HepG2 (cell line): ENCODE data around the gene SEMA7A. TPM values are rescaled to one million over a fixed set of nuclear protein-coding genes. Genes with fewer than 3 reads are reported as not detected.

Experiments used
- ARHGAP35 ChIP-seq: sonication (generic); formaldehyde crosslinking; IDR thresholded peaks from 2 replicates; pipeline ENCODE4 v1.9.0; 2022; ENCODE audit warnings: mild to moderate bottlenecking, inconsistent platforms, moderate library complexity, missing genetic modification reagents, borderline replicate concordance
- ATF1 ChIP-seq: IDR thresholded peaks from 2 replicates; pipeline ENCODE4 v1.6.1; 2016; ENCODE audit warnings: mild to moderate bottlenecking, control low read depth
- DR1 ChIP-seq: sonication (generic); formaldehyde crosslinking; IDR thresholded peaks from 2 replicates; pipeline ENCODE4 v1.8.0; 2021; ENCODE audit warnings: mild to moderate bottlenecking, missing genetic modification reagents, inconsistent platforms
- ELF4 ChIP-seq: sonication (generic); formaldehyde crosslinking; IDR thresholded peaks from 2 replicates; pipeline ENCODE4 v1.5.0; 2020; ENCODE audit warnings: missing genetic modification reagents, mild to moderate bottlenecking, moderate library complexity, borderline replicate concordance
- GMEB1 ChIP-seq: sonication (generic); formaldehyde crosslinking; IDR thresholded peaks from 2 replicates; pipeline ENCODE4 v1.5.1; 2020; ENCODE audit warnings: missing genetic modification reagents, mild to moderate bottlenecking, borderline replicate concordance
- HMG20A ChIP-seq: IDR thresholded peaks from 2 replicates; pipeline ENCODE4 v1.6.1; 2016; ENCODE audit warnings: borderline replicate concordance
- HNF4A ChIP-seq: sonication (generic); formaldehyde crosslinking; IDR thresholded peaks from 2 replicates; pipeline ENCODE4 v1.4.0; 2020; ENCODE audit warnings: missing genetic modification reagents
- IKZF1 ChIP-seq: fragments of 450-650 bp; IDR thresholded peaks from 2 replicates; pipeline ENCODE4 v1.7.1; 2016
- JARID2 ChIP-seq: sonication (generic); formaldehyde crosslinking; IDR thresholded peaks from 2 replicates; pipeline ENCODE4 v1.8.1; 2023; ENCODE audit warnings: missing genetic modification reagents, inconsistent platforms; ENCODE audit not compliant: insufficient replicate concordance
- MAFK ChIP-seq, 2 experiments: IDR thresholded peaks in 1 of 2; conservative IDR thresholded peaks in 1 of 2; 2 replicates each; pipeline ENCODE4 v1.6.1; 2011; ENCODE audit warnings: improper control_type of control experiment in 2 of 2, low read length in 2 of 2
- MLX ChIP-seq: IDR thresholded peaks from 2 replicates; pipeline ENCODE4 v1.6.1; 2016
- NFKB2 ChIP-seq: sonication (generic); formaldehyde crosslinking; IDR thresholded peaks from 2 replicates; pipeline ENCODE4 v1.4.0; 2020; ENCODE audit warnings: missing genetic modification reagents, borderline replicate concordance
- PITX1 ChIP-seq: sonication (generic); formaldehyde crosslinking; IDR thresholded peaks from 2 replicates; pipeline ENCODE4 v1.5.1; 2020; ENCODE audit warnings: mild to moderate bottlenecking, missing genetic modification reagents
- RBAK ChIP-seq: sonication (generic); formaldehyde crosslinking; IDR thresholded peaks from 2 replicates; pipeline ENCODE4 v1.5.1; 2020; ENCODE audit warnings: mild to moderate bottlenecking, missing genetic modification reagents
- TFAP4 ChIP-seq: sonication (generic); IDR thresholded peaks from 2 replicates; pipeline ENCODE4 v1.6.1; 2016; ENCODE audit warnings: low read depth, borderline replicate concordance
- THAP11 ChIP-seq: IDR thresholded peaks from 2 replicates; pipeline ENCODE4 v1.6.1; 2016; ENCODE audit warnings: missing biosample characterization, missing genetic modification reagents
- ZBTB44 ChIP-seq: sonication (generic); formaldehyde crosslinking; IDR thresholded peaks from 2 replicates; pipeline ENCODE4 v1.4.0; 2020; ENCODE audit warnings: missing genetic modification reagents
- ZMAT3 ChIP-seq: sonication (generic); formaldehyde crosslinking; conservative IDR thresholded peaks from 2 replicates; pipeline ENCODE4 v1.7.0; 2021; ENCODE audit warnings: missing genetic modification reagents
- ZNF10 ChIP-seq: sonication (generic); formaldehyde crosslinking; IDR thresholded peaks from 2 replicates; pipeline ENCODE4 v1.4.0; 2020; ENCODE audit warnings: mild to moderate bottlenecking, low read depth, missing genetic modification reagents, borderline replicate concordance
- ZNF292 ChIP-seq: sonication (generic); formaldehyde crosslinking; IDR thresholded peaks from 2 replicates; pipeline ENCODE4 v1.8.1; 2022; ENCODE audit warnings: mild to moderate bottlenecking, low read depth, missing genetic modification reagents, borderline replicate concordance
- ZNF430 ChIP-seq: sonication (generic); formaldehyde crosslinking; IDR thresholded peaks from 2 replicates; pipeline ENCODE4 v1.9.0; 2021; ENCODE audit warnings: mild to moderate bottlenecking, missing genetic modification reagents
- ZNF501 ChIP-seq: sonication (generic); formaldehyde crosslinking; IDR thresholded peaks from 2 replicates; pipeline ENCODE4 v1.5.1; 2020; ENCODE audit warnings: mild to moderate bottlenecking, moderate library complexity, missing genetic modification reagents
- ZNF713 ChIP-seq: sonication (generic); formaldehyde crosslinking; IDR thresholded peaks from 2 replicates; pipeline ENCODE4 v1.4.0; 2020; ENCODE audit warnings: mild to moderate bottlenecking, missing genetic modification reagents
- ZNF724P ChIP-seq: sonication (generic); formaldehyde crosslinking; IDR thresholded peaks from 2 replicates; pipeline ENCODE4 v1.8.0; 2022; ENCODE audit warnings: missing genetic modification reagents, borderline replicate concordance
- ZNF788 ChIP-seq: sonication (generic); formaldehyde crosslinking; IDR thresholded peaks from 2 replicates; pipeline ENCODE4 v1.5.0; 2020; ENCODE audit warnings: mild to moderate bottlenecking, missing genetic modification reagents, borderline replicate concordance
- polyA plus RNA-seq, 8 experiments: library from polyadenylated mRNA; depleted of rRNA in 3 of 8; stranded (reverse) in 7 of 8; unstranded in 1 of 8; fragments of >200 nt; fragmentation: Illumina TruSeq in 4 of 8; extraction: Trizol in 4 of 8; gene quantifications; 2 replicates each; pipeline versions ENCODE4 v1.2.1 to v1.2.3, GENCODE V29; 2011 to 2016; ENCODE audit warnings: low read depth in 4 of 8, missing spikeins in 1 of 8, mixed read lengths in 1 of 8; ENCODE audit not compliant: insufficient read depth in 1 of 8
- total RNA-seq, 5 experiments: library from RNA; depleted of rRNA; stranded (reverse); fragments of >200 nt; fragmentation: Illumina TruSeq; extraction: Trizol; gene quantifications; 2 replicates each; pipeline ENCODE4 v1.2.3, GENCODE V29; 2016; ENCODE audit warnings: low read depth in 1 of 5

The SEMA7A gene
- total and polyA plus RNA-seq, 2 of the 13 experiments (the other 11 are each of a cell fraction or from before 2014, with no cell fraction given): 9.0 to 15.8 TPM

GRCh38 chr15:74427607-74428441 is 5.9 kb downstream of the SEMA7A start (continued):
- TF ChIP-seq ZMAT3 (CRISPR knock-in tag) (no peak), IKZF1 (no peak), DR1 (CRISPR knock-in tag) (no peak), ZBTB44 (no peak), ZNF788 (CRISPR knock-in tag) (no peak), ZNF292 (CRISPR knock-in tag) (0 out of 2 replicates have a peak, but pooled peaks have one; percentile 25), MAFK (conservative IDR thresholded peaks at IDR 0.05 in 1 of 2, IDR thresholded peaks at IDR 0.05 in 1 of 2; ENCODE audit: low read length in 2 of 2) (no peak), ZNF724P (CRISPR knock-in tag) (no peak), GMEB1 (CRISPR knock-in tag) (no peak), ZNF713 (CRISPR knock-in tag) (no peak), JARID2 (CRISPR knock-in tag) (no peak), MLX (no peak), HMG20A (CRISPR knock-in tag) (no peak), TFAP4 (no peak), ELF4 (CRISPR knock-in tag) (no peak), THAP11 (CRISPR knock-in tag) (no peak), ARHGAP35 (CRISPR knock-in tag) (no peak), ZNF501 (CRISPR knock-in tag) (0 out of 2 replicates have a peak, but pooled peaks have one; percentile 19), RBAK (CRISPR knock-in tag) (no peak), ZNF10 (CRISPR knock-in tag) (no peak), HNF4A (CRISPR knock-in tag) (peak; percentile 45), ATF1 (CRISPR knock-in tag) (no peak), ZNF430 (CRISPR knock-in tag) (0 out of 2 replicates have a peak, but pooled peaks have one; percentile 5), NFKB2 (CRISPR knock-in tag) (no peak), PITX1 (CRISPR knock-in tag) (peak; percentile 27; the same call in 1 of the 2 replicates)
